ENCODE measurements around the gene TRERF1. TPM values are rescaled to one million over a fixed set of nuclear protein-coding genes. Genes with fewer than 3 reads are reported as not detected.

Gene TRERF1
- total and polyA plus RNA-seq, 2 experiments from 2014 or later = 3.2 to 5.1 TPM

GRCh38 chr6:42301986-42302385 lies 149.7 kb downstream of the TRERF1 start:
- no peaks in the 10 kb centered on the region for H3K36me3 ChIP-seq (replicated peaks; ENCODE audit: insufficient read depth, low read depth)
- peaks cover 9% of the 10 kb centered on the region for H3K4me1 ChIP-seq (ENCODE audit: insufficient read depth)
- peaks cover 16% of the 10 kb centered on the region for H3K79me2 ChIP-seq
- 80% methylated on average over 1 of the region's 1 CpG for WGBS (ENCODE audit: low lambda C conversion rate, missing lambda C conversion rate)
- no peak overlapping the region for H3K4me3 ChIP-seq
- no peak overlapping the region for H2AFZ ChIP-seq
- no peaks in the 10 kb centered on the region for H3K9me2 ChIP-seq (replicated peaks; ENCODE audit: insufficient read depth)
- no peak overlapping the region for H3K4me2 ChIP-seq
- no peak overlapping the region for H3K27ac ChIP-seq
- H4K20me1 ChIP-seq (ENCODE audit: insufficient read depth, poor library complexity, severe bottlenecking) = no peaks in the 10 kb centered on the region
- no peaks in the 10 kb centered on the region for H3K9me3 ChIP-seq (ENCODE audit: low read depth)
- H3K27me3 ChIP-seq = no peaks in the 10 kb centered on the region
- no peak for TF ChIP-seq EZH2 (IDR thresholded peaks at IDR 0.05; ENCODE audit: borderline replicate concordance)
- no peak for TF ChIP-seq EZH2phosphoT487 (IDR thresholded peaks at IDR 0.05; ENCODE audit: low read depth, severe bottlenecking, unreplicated experiment)
- TF ChIP-seq, protein P1, sequence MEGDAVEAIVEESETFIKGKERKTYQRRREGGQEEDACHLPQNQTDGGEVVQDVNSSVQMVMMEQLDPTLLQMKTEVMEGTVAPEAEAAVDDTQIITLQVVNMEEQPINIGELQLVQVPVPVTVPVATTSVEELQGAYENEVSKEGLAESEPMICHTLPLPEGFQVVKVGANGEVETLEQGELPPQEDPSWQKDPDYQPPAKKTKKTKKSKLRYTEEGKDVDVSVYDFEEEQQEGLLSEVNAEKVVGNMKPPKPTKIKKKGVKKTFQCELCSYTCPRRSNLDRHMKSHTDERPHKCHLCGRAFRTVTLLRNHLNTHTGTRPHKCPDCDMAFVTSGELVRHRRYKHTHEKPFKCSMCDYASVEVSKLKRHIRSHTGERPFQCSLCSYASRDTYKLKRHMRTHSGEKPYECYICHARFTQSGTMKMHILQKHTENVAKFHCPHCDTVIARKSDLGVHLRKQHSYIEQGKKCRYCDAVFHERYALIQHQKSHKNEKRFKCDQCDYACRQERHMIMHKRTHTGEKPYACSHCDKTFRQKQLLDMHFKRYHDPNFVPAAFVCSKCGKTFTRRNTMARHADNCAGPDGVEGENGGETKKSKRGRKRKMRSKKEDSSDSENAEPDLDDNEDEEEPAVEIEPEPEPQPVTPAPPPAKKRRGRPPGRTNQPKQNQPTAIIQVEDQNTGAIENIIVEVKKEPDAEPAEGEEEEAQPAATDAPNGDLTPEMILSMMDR (IDR thresholded peaks at IDR 0.05; ENCODE audit: poor library complexity) = no peak
- no peak for DNase-seq (ENCODE audit: low spot score)

DNA sequence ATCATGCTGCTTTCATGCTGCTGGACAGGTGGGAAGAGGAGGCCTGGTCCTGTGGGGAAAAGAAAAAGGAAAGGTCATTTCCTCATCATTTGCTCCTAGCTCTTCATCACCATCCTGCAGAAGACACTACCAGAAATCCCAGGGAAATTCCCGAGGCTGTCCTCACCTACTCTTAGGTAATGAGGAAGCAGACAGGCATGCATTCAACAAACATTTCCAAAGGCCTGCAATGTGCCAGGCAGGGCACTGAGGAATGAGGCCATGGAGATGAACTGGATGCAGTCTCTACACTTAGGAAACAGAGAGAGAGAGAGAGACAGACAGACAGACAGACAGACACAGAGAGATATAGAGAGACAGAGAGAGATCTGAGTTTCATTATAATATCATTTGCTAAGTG lies 151.0 kb downstream of the TRERF1 start:
- no peak overlapping the region for H2AFZ ChIP-seq
- no peak overlapping the region for H3K27ac ChIP-seq
- H3K27me3 ChIP-seq = no peaks in the 10 kb centered on the region
- H4K20me1 ChIP-seq (ENCODE audit: insufficient read depth, poor library complexity, severe bottlenecking) = no peaks in the 10 kb centered on the region
- 68% methylated on average over 1 of the region's 1 CpG for WGBS (ENCODE audit: low lambda C conversion rate, missing lambda C conversion rate)
- no peaks in the 10 kb centered on the region for H3K36me3 ChIP-seq (replicated peaks; ENCODE audit: insufficient read depth, low read depth)
- TF ChIP-seq EZH2 (IDR thresholded peaks at IDR 0.05; ENCODE audit: borderline replicate concordance) (no peak), EZH2phosphoT487 (IDR thresholded peaks at IDR 0.05; ENCODE audit: low read depth, severe bottlenecking, unreplicated experiment) (no peak)
- TF ChIP-seq, protein P1 (IDR thresholded peaks at IDR 0.05; ENCODE audit: poor library complexity) = no peak
- H3K9me3 ChIP-seq (ENCODE audit: low read depth) = no peaks in the 10 kb centered on the region
- H3K4me2 ChIP-seq = no peak overlapping the region
- no peak overlapping the region for H3K4me3 ChIP-seq
- no peaks in the 10 kb centered on the region for H3K9me2 ChIP-seq (replicated peaks; ENCODE audit: insufficient read depth)
- peaks cover 8% of the 10 kb centered on the region for H3K79me2 ChIP-seq
- DNase-seq (ENCODE audit: low spot score) = no peak
- H3K4me1 ChIP-seq (ENCODE audit: insufficient read depth) = peaks cover 9% of the 10 kb centered on the region

DNA sequence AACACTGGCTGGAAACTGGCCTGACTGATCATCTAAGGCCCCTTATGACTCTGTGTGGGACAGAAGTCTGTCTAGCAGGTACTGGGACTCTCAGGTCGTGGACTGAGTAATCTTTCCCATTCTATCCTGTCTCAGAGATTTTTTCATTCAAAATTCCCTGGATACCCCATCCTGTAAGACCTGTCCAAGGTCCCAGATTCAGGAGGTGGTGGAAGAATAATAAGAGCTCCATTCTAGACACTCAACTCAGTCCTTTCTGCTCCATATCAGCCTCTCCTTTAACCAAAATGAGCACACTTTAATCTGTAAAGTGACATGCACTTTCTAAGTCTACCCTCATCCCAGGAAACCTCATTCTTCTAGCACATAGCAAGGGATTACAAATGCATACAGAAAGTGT lies 151.5 kb downstream of the TRERF1 start:
- no peak for DNase-seq (ENCODE audit: low spot score)
- no peaks in the 10 kb centered on the region for H3K36me3 ChIP-seq (replicated peaks; ENCODE audit: insufficient read depth, low read depth)
- WGBS (ENCODE audit: low lambda C conversion rate, missing lambda C conversion rate) = 91% methylated on average over 1 of the region's 1 CpG

More for the DNA sequence above, 151.5 kb downstream of the TRERF1 start:
- Histone ChIP-seq H2AFZ (no peak overlapping the region), H3K4me3 (no peak overlapping the region), H3K4me1 (ENCODE audit: insufficient read depth) (peaks cover 5% of the 10 kb centered on the region), H3K27ac (no peak overlapping the region), H4K20me1 (ENCODE audit: insufficient read depth, poor library complexity, severe bottlenecking) (no peaks in the 10 kb centered on the region), H3K27me3 (no peaks in the 10 kb centered on the region), H3K9me2 (replicated peaks; ENCODE audit: insufficient read depth) (no peaks in the 10 kb centered on the region), H3K9me3 (ENCODE audit: low read depth) (no peaks in the 10 kb centered on the region), H3K4me2 (no peak overlapping the region), H3K79me2 (peaks cover 7% of the 10 kb centered on the region)
- TF ChIP-seq EZH2phosphoT487 (IDR thresholded peaks at IDR 0.05; ENCODE audit: low read depth, severe bottlenecking, unreplicated experiment) (no peak), EZH2 (IDR thresholded peaks at IDR 0.05; ENCODE audit: borderline replicate concordance) (no peak)
- TF ChIP-seq, protein P1 (IDR thresholded peaks at IDR 0.05; ENCODE audit: poor library complexity) = no peak
